WTC11 (cell line): ENCODE data around the gene CORO2B.

Experiments
- ATF3 ChIP-seq: sonication (generic); formaldehyde crosslinking; conservative IDR thresholded peaks from 2 replicates; pipeline ENCODE4 v1.8.1; 2022; ENCODE audit warnings: mild to moderate bottlenecking, missing genetic modification reagents
- CTCF ChIP-seq: fragments of 200-600 bp; IDR thresholded peaks from 2 replicates; pipeline ENCODE4 v1.8.0; 2022; ENCODE audit warnings: antibody characterized with exemption
- ESRRA ChIP-seq: sonication (generic); formaldehyde crosslinking; IDR thresholded peaks from 2 replicates; pipeline ENCODE4 v1.8.1; 2022; ENCODE audit warnings: mild to moderate bottlenecking, missing genetic modification reagents, borderline replicate concordance
- NR3C1 ChIP-seq: sonication (generic); formaldehyde crosslinking; conservative IDR thresholded peaks from 2 replicates; pipeline ENCODE4 v1.8.1; 2023; ENCODE audit warnings: low read depth, mild to moderate bottlenecking, missing genetic modification reagents
- SMAD4 ChIP-seq: sonication (generic); formaldehyde crosslinking; IDR thresholded peaks from 2 replicates; pipeline ENCODE4 v1.8.0; 2022; ENCODE audit warnings: mild to moderate bottlenecking, missing genetic modification reagents
- TF ChIP-seq, protein P1 (sequence below): sonication (generic); formaldehyde crosslinking; IDR thresholded peaks from 2 replicates; pipeline ENCODE4 v1.8.1; 2023; ENCODE audit warnings: mild to moderate bottlenecking, missing genetic modification reagents, moderate library complexity

- TF ChIP-seq SMAD4 (CRISPR knock-in tag): no peak
- TF ChIP-seq CTCF: no peak
- no peak for TF ChIP-seq ESRRA (CRISPR knock-in tag)
- no peak for TF ChIP-seq ATF3 (CRISPR knock-in tag)
- TF ChIP-seq NR3C1: no peak
- TF ChIP-seq, protein P1, sequence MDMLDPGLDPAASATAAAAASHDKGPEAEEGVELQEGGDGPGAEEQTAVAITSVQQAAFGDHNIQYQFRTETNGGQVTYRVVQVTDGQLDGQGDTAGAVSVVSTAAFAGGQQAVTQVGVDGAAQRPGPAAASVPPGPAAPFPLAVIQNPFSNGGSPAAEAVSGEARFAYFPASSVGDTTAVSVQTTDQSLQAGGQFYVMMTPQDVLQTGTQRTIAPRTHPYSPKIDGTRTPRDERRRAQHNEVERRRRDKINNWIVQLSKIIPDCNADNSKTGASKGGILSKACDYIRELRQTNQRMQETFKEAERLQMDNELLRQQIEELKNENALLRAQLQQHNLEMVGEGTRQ (CRISPR knock-in tag): no peak
These were observed 172.8 kb downstream of the CORO2B start for GRCh38 chr15:68751622-68752021.
